BLaER1 (cell line): ENCODE data around the gene KIF22.
"Not testable (repeated sequence)": the region's sequence is repeated elsewhere in the genome, so short reads cannot be mapped to it uniquely, and the experiment has no call there.

Source experiments
- H3K27ac ChIP-seq: shearing (Covaris generic); formaldehyde crosslinking; 2 replicates; pipeline ENCODE4 v1.8.1; 2022
- H3K27me3 ChIP-seq: shearing (Covaris generic); formaldehyde crosslinking; 2 replicates; pipeline ENCODE4 v1.8.1; 2022
- H3K36me3 ChIP-seq: shearing (Covaris generic); formaldehyde crosslinking; 2 replicates; pipeline ENCODE4 v1.8.1; 2022
- H3K4me1 ChIP-seq: shearing (Covaris generic); formaldehyde crosslinking; 2 replicates; pipeline ENCODE4 v1.8.1; 2022
- H3K4me2 ChIP-seq: shearing (Covaris generic); formaldehyde crosslinking; 2 replicates; pipeline ENCODE4 v1.8.1; 2022
- H3K4me3 ChIP-seq: shearing (Covaris generic); formaldehyde crosslinking; 2 replicates; pipeline ENCODE4 v1.8.1; 2022
- H3K9ac ChIP-seq: shearing (Covaris generic); formaldehyde crosslinking; 2 replicates; pipeline ENCODE4 v1.8.1; 2022
- H3K9me3 ChIP-seq: shearing (Covaris generic); formaldehyde crosslinking; 2 replicates; pipeline ENCODE4 v1.8.1; 2022
- H4K20me1 ChIP-seq: shearing (Covaris generic); formaldehyde crosslinking; 2 replicates; pipeline ENCODE4 v1.8.1; 2022
- Cebpa-rat ChIP-seq: shearing (Covaris generic); IDR thresholded peaks from 2 replicates; pipeline ENCODE4 v1.8.1; 2022

KIF22 gene

GRCh38 chr16:29765167-29766032 is 25.2 kb upstream of the KIF22 start:
- Histone ChIP-seq H3K4me2 (no peak overlapping the region), H3K27me3 (no peaks in the 10 kb centered on the region), H3K4me3 (no peak overlapping the region), H3K9ac (no peak overlapping the region), H3K9me3 (no peaks in the 10 kb centered on the region), H3K27ac (no peak overlapping the region), H4K20me1 (no peaks in the 10 kb centered on the region), H3K4me1 (peaks cover 11% of the 10 kb centered on the region), H3K36me3 (no peaks in the 10 kb centered on the region)
- TF ChIP-seq Cebpa-rat: no peak

DNA sequence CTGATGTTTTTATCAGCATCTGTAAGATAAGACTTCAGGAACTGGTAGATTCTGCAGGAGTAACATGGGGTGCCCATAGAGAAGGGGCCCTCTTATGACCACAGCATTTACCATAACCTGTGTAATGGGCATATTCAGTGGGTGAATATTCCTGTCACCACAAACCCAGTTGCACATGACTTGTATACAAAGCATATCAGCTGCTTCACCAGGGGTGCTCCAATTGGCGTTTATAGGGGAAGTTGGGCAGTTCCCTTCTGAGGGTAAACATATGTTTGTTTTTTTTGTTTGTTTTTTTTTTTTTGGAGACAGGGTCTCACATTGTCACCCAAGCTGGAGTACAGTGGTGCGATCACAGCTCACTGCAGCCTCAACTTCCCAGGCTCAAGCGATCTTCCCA is 24.0 kb upstream of the KIF22 start:
- H3K9me3 ChIP-seq: no peaks in the 10 kb centered on the region
- H3K9ac ChIP-seq: no peak overlapping the region
- H4K20me1 ChIP-seq: no peaks in the 10 kb centered on the region
- no peaks in the 10 kb centered on the region for H3K36me3 ChIP-seq
- no peak for TF ChIP-seq Cebpa-rat
- no peaks in the 10 kb centered on the region for H3K27me3 ChIP-seq
- H3K27ac ChIP-seq: no peak overlapping the region
- peaks cover 11% of the 10 kb centered on the region for H3K4me1 ChIP-seq
- no peak overlapping the region for H3K4me2 ChIP-seq
- no peak overlapping the region for H3K4me3 ChIP-seq

DNA sequence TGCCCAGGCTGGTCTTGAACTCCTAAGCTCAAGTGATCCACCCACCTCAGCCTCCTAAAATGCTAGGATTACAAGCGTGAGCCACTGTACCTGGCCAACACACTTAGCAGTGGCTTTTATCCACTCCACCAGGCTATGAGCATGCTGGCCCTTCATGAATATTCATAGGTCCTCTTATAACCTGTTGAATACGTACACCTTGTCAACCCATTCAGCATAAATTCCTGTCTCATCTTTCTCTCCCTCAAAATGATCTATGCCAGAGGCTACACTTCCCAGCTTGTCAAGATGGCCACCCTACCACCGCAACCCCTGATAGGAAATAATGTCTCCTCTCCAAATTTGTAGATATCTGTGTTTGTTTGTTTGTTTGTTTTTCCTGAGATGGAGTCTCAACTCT is 23.5 kb upstream of the KIF22 start:
- Histone ChIP-seq H3K4me1 (peaks cover 11% of the 10 kb centered on the region), H3K36me3 (no peaks in the 10 kb centered on the region), H3K9me3 (no peaks in the 10 kb centered on the region), H3K27me3 (no peaks in the 10 kb centered on the region), H3K4me3 (no peak overlapping the region), H3K9ac (no peak overlapping the region), H3K27ac (no peak overlapping the region), H4K20me1 (no peaks in the 10 kb centered on the region), H3K4me2 (no peak overlapping the region)
- no peak for TF ChIP-seq Cebpa-rat

DNA sequence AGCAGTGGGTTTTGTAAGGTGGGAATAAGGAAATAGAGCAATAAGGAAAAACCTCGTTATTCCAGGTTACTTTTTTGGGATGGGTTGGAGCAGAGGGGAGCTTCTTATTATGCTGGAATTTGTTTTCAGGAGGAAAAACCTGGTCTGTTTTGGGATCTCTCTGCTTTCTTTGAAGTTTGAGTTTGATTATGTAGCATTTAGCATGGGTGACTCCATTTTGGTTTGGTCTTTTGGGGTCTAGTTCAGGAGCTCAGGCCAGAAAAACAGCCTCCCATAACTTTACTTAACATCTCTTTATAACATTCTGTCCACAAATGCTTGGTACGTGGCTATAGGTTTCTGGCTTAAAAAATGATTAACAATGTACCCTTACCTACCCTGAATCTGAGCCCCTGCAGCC is 21.0 kb upstream of the KIF22 start:
- no peaks in the 10 kb centered on the region for H4K20me1 ChIP-seq
- TF ChIP-seq Cebpa-rat: no peak
- no peaks in the 10 kb centered on the region for H3K9me3 ChIP-seq
- H3K4me2 ChIP-seq: no peak overlapping the region
- no peak overlapping the region for H3K27ac ChIP-seq
- H3K4me3 ChIP-seq: no peak overlapping the region
- no peak overlapping the region for H3K9ac ChIP-seq
- H3K36me3 ChIP-seq: no peaks in the 10 kb centered on the region
- H3K27me3 ChIP-seq: no peaks in the 10 kb centered on the region
- H3K4me1 ChIP-seq: no peaks in the 10 kb centered on the region

DNA sequence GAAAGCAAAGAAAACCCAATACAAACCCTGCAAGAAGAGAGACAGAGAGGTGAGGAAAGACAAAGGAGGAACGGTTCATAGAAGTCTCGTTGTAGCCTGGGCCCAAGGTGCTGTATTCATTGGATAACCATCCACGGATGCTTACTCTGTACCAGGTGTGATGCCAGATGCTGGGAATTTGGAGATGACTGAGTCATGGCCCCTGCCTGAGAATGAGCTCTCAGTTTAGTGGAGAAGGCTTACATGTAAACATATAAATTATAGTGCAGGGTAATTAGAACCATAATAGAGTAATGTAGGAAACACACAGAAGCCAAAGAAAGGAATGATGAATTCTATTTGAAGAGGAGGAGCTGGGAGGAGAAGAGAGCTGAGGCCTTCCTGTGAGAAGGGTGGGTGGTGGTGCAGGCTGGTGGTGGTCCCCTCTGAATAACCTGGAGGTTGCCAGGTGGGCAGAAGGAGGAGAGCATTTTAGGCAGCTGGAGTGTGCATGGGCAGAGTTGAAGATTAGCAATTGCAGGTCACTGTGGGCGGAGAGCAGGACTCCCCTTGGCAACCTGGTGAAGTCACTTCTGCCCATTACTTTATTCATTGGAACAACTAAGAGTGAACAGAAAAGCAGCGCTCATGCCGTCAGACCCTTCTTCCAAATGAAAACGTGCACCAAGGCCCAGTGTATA is 20.2 kb upstream of the KIF22 start:
- Histone ChIP-seq H3K27ac (no peak overlapping the region), H3K4me3 (no peak overlapping the region), H3K4me2 (no peak overlapping the region), H3K4me1 (no peaks in the 10 kb centered on the region), H3K9ac (no peak overlapping the region), H4K20me1 (no peaks in the 10 kb centered on the region), H3K27me3 (no peaks in the 10 kb centered on the region), H3K36me3 (no peaks in the 10 kb centered on the region), H3K9me3 (no peaks in the 10 kb centered on the region)
- no peak for TF ChIP-seq Cebpa-rat

DNA sequence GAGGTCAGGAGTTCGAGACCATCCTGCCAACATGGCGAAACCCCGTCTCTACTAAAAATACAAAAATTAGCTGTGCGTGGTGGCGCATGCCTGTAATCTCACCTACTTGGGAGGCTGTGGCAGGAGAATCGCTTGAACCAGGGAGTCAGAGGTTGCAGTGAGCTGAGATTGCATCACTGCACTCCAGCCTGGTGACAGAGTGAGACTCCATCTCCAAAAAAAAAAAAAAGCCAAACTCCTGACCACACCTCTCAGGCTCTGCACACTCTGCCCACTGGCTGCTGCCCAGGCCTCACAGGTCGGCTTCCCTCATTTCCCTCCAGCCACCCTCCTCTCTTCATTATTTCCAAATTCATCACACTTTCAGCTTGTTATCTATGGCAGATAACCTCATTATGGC is 18.2 kb upstream of the KIF22 start:
- not testable (repeated sequence) for H3K36me3 ChIP-seq, H3K4me1 ChIP-seq, H3K9me3 ChIP-seq, H3K27ac ChIP-seq, H3K4me2 ChIP-seq, H4K20me1 ChIP-seq, H3K27me3 ChIP-seq, H3K4me3 ChIP-seq, H3K9ac ChIP-seq

DNA sequence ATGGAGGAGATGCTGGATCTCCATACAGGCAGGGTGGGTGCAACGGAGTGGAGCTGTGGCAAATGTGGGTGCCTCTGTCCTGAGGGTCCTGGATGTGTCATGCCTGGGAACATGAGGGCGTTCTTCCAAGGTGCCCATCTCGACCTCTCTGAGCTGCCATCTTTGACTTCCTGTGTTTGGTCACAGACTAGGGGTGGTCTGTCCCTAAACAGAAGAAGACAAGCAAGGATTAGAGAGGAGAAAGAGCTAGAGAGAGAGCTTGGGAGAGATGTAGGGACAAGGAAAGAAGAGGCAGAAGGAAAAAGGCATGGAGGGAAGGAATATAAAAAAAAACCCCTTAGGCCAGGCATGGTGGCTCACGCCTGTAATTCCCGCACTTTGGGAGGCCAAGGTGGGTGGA is 15.8 kb upstream of the KIF22 start:
- no peak overlapping the region for H3K27ac ChIP-seq
- no peak overlapping the region for H3K9ac ChIP-seq
- no peaks in the 10 kb centered on the region for H3K4me1 ChIP-seq
- H4K20me1 ChIP-seq: no peaks in the 10 kb centered on the region
- no peak overlapping the region for H3K4me2 ChIP-seq
- no peaks in the 10 kb centered on the region for H3K27me3 ChIP-seq
- no peak for TF ChIP-seq Cebpa-rat
- H3K9me3 ChIP-seq: no peaks in the 10 kb centered on the region
- no peaks in the 10 kb centered on the region for H3K36me3 ChIP-seq
- H3K4me3 ChIP-seq: no peak overlapping the region

- Histone ChIP-seq H3K4me2 (no peak overlapping the region), H3K4me3 (no peak overlapping the region), H3K9ac (no peak overlapping the region), H3K9me3 (no peaks in the 10 kb centered on the region), H3K27ac (no peak overlapping the region), H4K20me1 (no peaks in the 10 kb centered on the region), H3K27me3 (no peaks in the 10 kb centered on the region), H3K4me1 (no peaks in the 10 kb centered on the region), H3K36me3 (no peaks in the 10 kb centered on the region)
- TF ChIP-seq Cebpa-rat: no peak
These were observed 14.7 kb upstream of the KIF22 start for GRCh38 chr16:29775742-29776408.

GRCh38 chr16:29777576-29778350 is 12.8 kb upstream of the KIF22 start, which contains the start of gene ZG16:
Gene ZG16, plus strand, starts transcription at chr16:29778256. Its CDS starts 1,011 bp downstream, at chr16:29779267.
- H3K27ac ChIP-seq: no peak within 1 kb of the TSS

More at GRCh38 chr16:29777576-29778350, 12.8 kb upstream of the KIF22 start, which contains the start of gene ZG16:
- Histone ChIP-seq H3K4me2 (no peak within 1 kb of the TSS), H3K4me3 (no peak within 1 kb of the TSS), H3K9me3 (no peaks in the 10 kb centered on the region), H3K9ac (no peak within 1 kb of the TSS), H3K36me3 (no peaks in the 10 kb centered on the region), H3K4me1 (no peaks in the 10 kb centered on the region), H3K27me3 (no peaks in the 10 kb centered on the region), H4K20me1 (no peaks in the 10 kb centered on the region)
- no peak for TF ChIP-seq Cebpa-rat
